Gastrocnemius medialis (tissue), 4 donors: ENCODE data around the gene AFAP1L2. TPM values are rescaled to one million over a fixed set of nuclear protein-coding genes. Genes with fewer than 3 reads are reported as not detected.

ENCODE experiments used
- ATAC-seq, 2 donors: fragments of 150-250 bp; one replicate each; pipeline ENCODE4 v1.9.1; 2016
- DNase-seq, 2 donors: peaks; one replicate each; pipeline ENCODE4 v3.0.0-alpha.2; 2019
- H3K27ac ChIP-seq, 4 donors: fragments of 200-600 bp; sonication (generic); 1 replicate in 1 of 4; 2 replicates in 3 of 4; pipeline ENCODE4 v1.5.1; 2016 to 2018; ENCODE audit warnings: mild to moderate bottlenecking in 2 of 4, moderate library complexity in 1 of 4
- H3K27me3 ChIP-seq, 3 donors: fragments of 200-600 bp; sonication (generic) in 2 of 3; 1 replicate in 1 of 3; 2 replicates in 2 of 3; pipeline versions ENCODE4 v1.5.1 to v1.6.0; 2016 to 2019; ENCODE audit warnings: mild to moderate bottlenecking in 1 of 3, moderate library complexity in 1 of 3
- H3K36me3 ChIP-seq, 2 donors: fragments of 200-600 bp; sonication (generic) in 1 of 2; one replicate each; pipeline ENCODE4 v1.5.1; 2017 to 2018
- H3K4me1 ChIP-seq, 2 donors: fragments of 200-600 bp; sonication (generic) in 1 of 2; one replicate each; pipeline ENCODE4 v1.5.1; 2016 to 2017; ENCODE audit warnings: mild to moderate bottlenecking in 2 of 2
- H3K4me3 ChIP-seq, 4 donors: fragments of 200-600 bp; sonication (generic) in 3 of 4; 1 replicate in 1 of 4; 2 replicates in 3 of 4; pipeline ENCODE4 v1.5.1; 2016 to 2019; ENCODE audit warnings: mild to moderate bottlenecking in 2 of 4
- H3K9me3 ChIP-seq, 3 donors: fragments of 200-600 bp; sonication (generic) in 2 of 3; 1 replicate in 1 of 3; 2 replicates in 2 of 3; pipeline ENCODE4 v1.5.1; 2016 to 2019
- CTCF ChIP-seq, 5 experiments: fragments of 450-650 bp in 3 of 5; fragments of 200-600 bp in 2 of 5; sonication (generic) in 2 of 5; IDR thresholded peaks in 4 of 5; conservative IDR thresholded peaks in 1 of 5; 1 replicate in 4 of 5; 2 replicates in 1 of 5; pipeline ENCODE4 v1.5.1; 2016 to 2019; ENCODE audit warnings: antibody characterized with exemption in 5 of 5, mild to moderate bottlenecking in 3 of 5, moderate library complexity in 3 of 5
- POLR2A ChIP-seq, 2 donors: fragments of 450-650 bp; IDR thresholded peaks; one replicate each; pipeline ENCODE4 v1.6.1; 2017; ENCODE audit warnings: antibody characterized with exemption in 2 of 2, mild to moderate bottlenecking in 2 of 2, moderate library complexity in 2 of 2
- in situ Hi-C, 4 donors: fragments of 200-750 bp; cut with MboI; loops; one replicate each; pipeline versions ENCODE4 v1.15.0 to v1.8.0; 2017; ENCODE audit warnings: low sequenced_read_pairs in 4 of 4
- intact Hi-C: fragments of 100-400 bp; cut with DNase I; formaldehyde crosslinking; loops from one replicate; pipeline ENCODE4 v1.15.1; 2023; ENCODE audit warnings: low total_unique reads
- total RNA-seq, 4 donors: library from RNA; depleted of rRNA; stranded (reverse); fragments of >200 nt; gene quantifications; one replicate each; pipeline versions ENCODE4 v1.1.0 to v1.2.3, GENCODE V29; 2016

The AFAP1L2 gene
- total RNA-seq, 4 donors from 2014 or later, result 1.3 to 3.5 (median 2.1) TPM

- H3K27me3 ChIP-seq, result no peaks in the 10 kb centered on the region
- no peak overlapping the region for H3K4me3 ChIP-seq
- in situ Hi-C loops, result no loop called here
- no peak overlapping the region for H3K27ac ChIP-seq
- DNase-seq (no peak), ATAC-seq (no peak)
- peaks cover 0 to 13% of the 10 kb centered on the region in 2 donors for H3K36me3 ChIP-seq
- no peak for TF ChIP-seq POLR2A (IDR thresholded peaks at IDR 0.05)
- no peak for TF ChIP-seq CTCF (IDR thresholded peaks at IDR 0.05 in 4 of 5, conservative IDR thresholded peaks at IDR 0.05 in 1 of 5)
- intact Hi-C loops, result no loop called here
- H3K9me3 ChIP-seq, result no peaks in the 10 kb centered on the region
- peaks cover 0 to 4% of the 10 kb centered on the region in 2 donors for H3K4me1 ChIP-seq
Measured at GRCh38 chr10:114444819-114445218, 40.5 kb upstream of the AFAP1L2 start.

GRCh38 chr10:114442091-114442630 is 37.9 kb upstream of the AFAP1L2 start:
- Histone ChIP-seq H3K27ac (no peak overlapping the region), H3K4me1 (no peaks in the 10 kb centered on the region), H3K36me3 (peaks cover 0 to 27% of the 10 kb centered on the region in 2 donors), H3K4me3 (no peak overlapping the region), H3K27me3 (no peaks in the 10 kb centered on the region), H3K9me3 (no peaks in the 10 kb centered on the region)
- no peak for ATAC-seq
- TF ChIP-seq CTCF (IDR thresholded peaks at IDR 0.05 in 4 of 5, conservative IDR thresholded peaks at IDR 0.05 in 1 of 5) (no peak), POLR2A (IDR thresholded peaks at IDR 0.05) (no peak)
- in situ Hi-C loops, result no loop called here
- no peak for DNase-seq
- intact Hi-C loops, result no loop called here

GRCh38 chr10:114441107-114441506 is 36.8 kb upstream of the AFAP1L2 start:
- Histone ChIP-seq H3K4me1 (no peaks in the 10 kb centered on the region), H3K9me3 (no peaks in the 10 kb centered on the region), H3K27ac (no peak overlapping the region), H3K27me3 (no peaks in the 10 kb centered on the region), H3K36me3 (peaks cover 0 to 33% of the 10 kb centered on the region in 2 donors), H3K4me3 (no peak overlapping the region)
- in situ Hi-C loops (no loop called here), intact Hi-C loops (no loop called here)
- DNase-seq (no peak), ATAC-seq (no peak)
- TF ChIP-seq CTCF (IDR thresholded peaks at IDR 0.05 in 4 of 5, conservative IDR thresholded peaks at IDR 0.05 in 1 of 5) (no peak), POLR2A (IDR thresholded peaks at IDR 0.05) (no peak)

- DNase-seq (no peak), ATAC-seq (no peak)
- Histone ChIP-seq H3K36me3 (peaks cover 0 to 52% of the 10 kb centered on the region in 2 donors), H3K27me3 (no peaks in the 10 kb centered on the region), H3K4me3 (no peak overlapping the region), H3K27ac (no peak overlapping the region), H3K4me1 (no peaks in the 10 kb centered on the region), H3K9me3 (no peaks in the 10 kb centered on the region)
- intact Hi-C loops, result loop anchor here (1.0 kb wide), 1 partner anchor 133 kb away; no protein-coding TSS in a partner anchor
- TF ChIP-seq CTCF (IDR thresholded peaks at IDR 0.05 in 4 of 5, conservative IDR thresholded peaks at IDR 0.05 in 1 of 5), result peak in 2 of 5 experiments; percentile 17
- no peak for TF ChIP-seq POLR2A (IDR thresholded peaks at IDR 0.05)
- in situ Hi-C loops, result loop anchor here in 1 of 4 donors (10.0 kb wide), 1 partner anchor 133 kb away; no protein-coding TSS in a partner anchor
Measured at GRCh38 chr10:114437473-114438292, 33.4 kb upstream of the AFAP1L2 start.
